Melanocyte of skin (primary cell): ENCODE data around the gene TRIM39. TPM values are rescaled to one million over a fixed set of nuclear protein-coding genes. Genes with fewer than 3 reads are reported as not detected.

Experiments used
- small RNA-seq, 2 donors: library from RNA; depleted of rRNA; stranded (forward); fragments of <200 nt; gene quantifications; one replicate each; pipeline ENCODE3, GENCODE V24; 2012
- total RNA-seq, 2 donors: library from RNA; depleted of rRNA; stranded (reverse); fragments of >200 nt; gene quantifications; 2 replicates each; pipeline ENCODE4 v1.2.3, GENCODE V29; 2012

TRIM39 gene
- total RNA-seq: 1 to 10 TPM; 6.7 to 9.3 TPM

GRCh38 chr6:30326526-30327231 is at the start of gene TRIM39:
TRIM39 (plus strand) TSS chr6:30326927; CDS start chr6:30329318, 2,391 bp downstream.

GRCh38 chr6:30344868-30345671 is 18.3 kb downstream of the TRIM39 start, which contains the start of gene RPP21:
RPP21 (plus strand) TSS chr6:30345156; CDS start chr6:30345172, 16 bp downstream.

Small RNA genes lying within 50 kb of the gene (small RNA-seq; reads per million reads assigned to genes)
- gene HLA-N: 0 reads per million in 2 donors

Other genes with a start within 250 kb of the TRIM39 start
- not detected for gene TRIM31, start 213.8 kb upstream of the TRIM39 start, total RNA-seq
- gene TRIM40, start 190.8 kb upstream of the TRIM39 start, total RNA-seq: not detected
- gene TRIM10, start 165.7 kb upstream of the TRIM39 start, total RNA-seq: not detected
- not detected for gene TRIM15, start 163.4 kb upstream of the TRIM39 start, total RNA-seq
- 10 to 100 TPM; 33.7 to 35.6 TPM for gene TRIM26, start 113.5 kb upstream of the TRIM39 start, total RNA-seq
- gene RPP21, start 18.2 kb downstream of the TRIM39 start, total RNA-seq: 10 to 100 TPM; 24.8 to 38.0 TPM
- 100 to 1,000 TPM; 532 to 662 TPM for gene HLA-E, start 162.6 kb downstream of the TRIM39 start, total RNA-seq
- 10 to 100 TPM; 40.3 to 41.0 TPM for gene GNL1, start 229.6 kb downstream of the TRIM39 start, total RNA-seq
- 10 to 100 TPM in 1 of 2 donors, 1 to 10 TPM in 1; 5.9 to 12.7 TPM for gene PRR3, start 230.4 kb downstream of the TRIM39 start, total RNA-seq
- gene ABCF1, start 244.5 kb downstream of the TRIM39 start, total RNA-seq: 10 to 100 TPM; 53.3 to 74.7 TPM